NK-92 (cell line): ENCODE results near the gene NFYB.
"Not testable (repeated sequence)": the region's sequence is repeated elsewhere in the genome, so short reads cannot be mapped to it uniquely, and the experiment has no call there.

Experiments
- DNase-seq: peaks from one replicate; lab custom pipeline; 2025; ENCODE audit not compliant: unreplicated experiment; lab: John Stamatoyannopoulos, UW

Gene NFYB

DNA sequence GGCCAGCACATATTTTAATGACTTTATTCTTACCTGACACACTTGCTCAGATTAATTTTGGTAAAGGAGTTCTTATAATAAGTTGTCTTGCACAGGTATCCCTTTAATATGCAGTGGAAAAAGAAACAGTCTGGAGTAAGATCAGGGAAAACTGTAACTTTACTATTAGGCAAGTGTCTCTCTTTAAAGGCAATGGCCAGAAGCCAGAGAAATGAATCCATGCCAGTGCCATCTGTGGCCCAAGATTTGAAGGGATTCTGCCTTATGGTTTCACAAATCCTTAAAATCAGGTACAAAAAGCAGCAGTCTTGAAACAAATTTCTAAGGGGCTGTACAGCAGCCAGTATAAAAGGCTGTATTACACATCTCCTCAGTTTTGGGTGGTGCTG lies 22.4 kb downstream of the NFYB start:
- no peak for DNase-seq

DNA sequence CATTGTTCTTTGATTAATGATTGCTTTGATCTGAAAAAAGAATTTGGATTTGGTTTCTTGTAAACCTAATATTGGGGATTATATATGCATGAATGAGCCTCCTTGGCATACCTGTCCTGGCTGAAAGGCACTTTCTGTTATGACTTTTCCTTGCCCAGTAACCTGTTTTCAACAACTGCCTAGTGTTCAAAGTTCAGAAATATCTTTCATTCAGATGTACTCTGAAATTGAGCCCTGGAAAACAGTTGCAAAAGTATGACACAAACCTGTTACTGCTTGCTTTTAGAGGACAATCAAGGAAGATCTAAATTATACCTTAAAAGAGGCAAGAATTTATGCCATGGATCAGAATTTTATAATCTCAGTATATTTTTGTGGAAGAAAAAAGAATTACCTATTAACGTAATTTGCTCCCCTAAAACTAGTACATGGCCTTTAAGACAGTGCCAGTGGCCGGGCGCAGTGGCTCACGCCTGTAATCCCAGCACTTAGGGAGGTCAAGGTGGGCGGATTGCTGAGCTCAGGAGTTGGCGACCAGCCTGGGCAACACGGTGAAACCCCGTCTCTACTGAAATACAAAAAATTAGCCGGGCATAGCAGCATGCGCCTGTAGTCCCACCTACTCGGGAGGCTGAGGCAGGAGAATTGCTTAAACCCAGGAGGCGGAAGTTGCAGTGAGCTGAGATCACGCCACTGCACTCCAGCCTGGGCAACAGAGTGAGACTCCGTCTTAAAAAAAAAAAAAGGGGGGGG lies 23.0 kb downstream of the NFYB start:
- not testable (repeated sequence) for DNase-seq

DNA sequence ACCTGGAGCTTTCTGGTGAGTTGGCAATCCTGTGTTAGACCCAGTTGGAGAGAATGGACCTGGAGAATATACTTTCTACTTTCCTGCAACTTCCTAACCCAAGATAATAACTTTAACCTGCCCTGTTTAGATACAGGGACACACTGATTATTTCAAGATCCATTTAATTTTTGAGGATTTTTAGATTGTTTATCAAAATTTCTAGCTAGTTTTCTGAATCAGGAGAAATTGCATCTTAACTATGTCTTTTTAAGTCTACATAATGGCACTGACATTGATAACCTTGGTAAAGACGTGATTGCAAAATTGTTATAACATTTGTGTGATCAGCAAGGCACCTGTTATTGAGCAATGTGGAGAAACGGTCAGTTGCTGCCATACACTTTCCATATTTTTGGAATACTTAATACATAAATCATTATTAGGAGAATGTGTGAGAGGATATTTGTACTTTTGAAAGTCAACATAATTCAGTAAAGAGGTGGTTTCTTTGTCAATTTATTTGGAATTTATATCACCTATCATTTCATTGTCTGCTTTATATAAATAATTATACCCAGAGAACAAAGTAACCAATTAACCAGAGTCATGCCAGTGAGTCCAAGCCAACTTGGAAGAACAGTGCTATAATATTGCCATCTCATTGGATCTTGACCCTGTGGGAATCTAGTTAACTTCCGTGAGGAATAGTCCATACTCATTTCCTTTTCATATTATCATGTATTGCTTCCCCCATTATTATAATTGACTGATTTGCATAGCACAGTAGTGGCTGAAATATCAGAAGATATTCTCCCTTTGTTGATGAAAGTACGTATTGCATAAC lies 28.4 kb downstream of the NFYB start:
- no peak for DNase-seq

DNA sequence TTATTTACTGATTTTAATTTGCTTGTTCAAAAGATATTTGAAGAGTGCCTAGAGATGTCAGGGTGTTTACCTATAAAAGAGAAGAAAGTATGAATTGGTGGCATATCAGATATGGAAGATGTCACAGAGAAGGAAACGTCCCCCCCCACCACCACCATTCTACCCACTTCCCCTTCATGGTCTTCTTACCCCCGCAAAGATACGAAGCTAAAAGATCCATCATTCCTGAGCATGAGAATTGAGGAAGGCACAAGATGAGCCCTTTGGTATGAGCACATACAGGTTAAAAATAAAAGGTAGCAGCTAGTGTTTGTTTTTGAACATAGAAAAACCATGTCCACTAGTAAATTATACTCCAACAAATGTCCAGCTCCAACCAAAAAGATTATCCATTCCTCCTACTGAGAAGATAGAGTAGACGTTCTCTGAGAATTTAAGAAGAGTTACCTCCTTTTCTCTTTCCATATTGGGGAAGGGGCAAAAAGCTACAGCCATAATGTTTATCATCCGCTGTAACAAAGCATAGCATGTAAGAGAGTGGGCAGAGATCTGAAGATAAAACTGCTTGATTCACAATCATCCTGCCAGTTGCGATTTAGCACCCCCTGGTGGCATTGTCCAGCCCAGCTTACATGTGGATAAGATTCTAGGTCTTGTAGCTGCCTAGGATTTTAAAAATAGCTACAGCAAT lies 29.1 kb downstream of the NFYB start:
- DNase-seq = peak; percentile 13

DNA sequence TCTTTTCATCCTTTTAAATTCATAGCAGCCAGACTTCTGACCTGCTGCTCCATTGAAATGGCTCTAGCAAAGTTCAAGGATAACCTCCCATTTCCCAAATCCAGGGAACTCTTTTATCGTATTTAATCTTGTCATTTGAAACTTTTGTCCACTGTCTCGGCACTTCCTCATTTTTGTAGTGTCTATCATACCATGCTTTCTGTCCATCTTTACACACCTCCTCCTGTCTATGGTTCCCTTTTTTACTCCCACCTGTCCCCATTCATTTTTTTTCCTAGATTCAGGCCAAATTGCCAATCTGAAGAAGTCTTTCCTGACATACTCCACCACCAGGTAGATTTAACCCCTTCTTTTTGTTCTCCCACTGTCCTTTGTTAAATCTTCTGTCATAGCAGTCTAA lies 31.0 kb downstream of the NFYB start:
- no peak for DNase-seq

DNA sequence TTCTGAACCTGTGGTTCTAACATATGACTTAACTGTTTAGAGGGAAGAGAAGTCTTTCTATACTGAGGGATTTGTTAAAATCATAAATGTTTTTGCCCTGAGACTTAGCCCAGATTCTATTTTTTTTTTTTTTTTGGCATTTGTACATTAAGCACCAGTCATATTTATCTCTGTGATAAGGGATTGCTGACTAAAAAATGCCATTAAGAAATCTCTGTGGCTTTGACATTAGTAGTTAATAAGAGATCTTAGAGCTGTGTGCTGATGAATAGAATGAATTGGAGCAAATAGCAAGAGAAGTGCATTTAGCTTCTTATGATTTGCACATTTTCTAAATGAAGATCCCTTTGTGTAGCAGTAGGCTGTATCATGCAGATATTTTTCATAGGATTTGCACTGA lies 32.5 kb downstream of the NFYB start:
- no peak for DNase-seq

DNA sequence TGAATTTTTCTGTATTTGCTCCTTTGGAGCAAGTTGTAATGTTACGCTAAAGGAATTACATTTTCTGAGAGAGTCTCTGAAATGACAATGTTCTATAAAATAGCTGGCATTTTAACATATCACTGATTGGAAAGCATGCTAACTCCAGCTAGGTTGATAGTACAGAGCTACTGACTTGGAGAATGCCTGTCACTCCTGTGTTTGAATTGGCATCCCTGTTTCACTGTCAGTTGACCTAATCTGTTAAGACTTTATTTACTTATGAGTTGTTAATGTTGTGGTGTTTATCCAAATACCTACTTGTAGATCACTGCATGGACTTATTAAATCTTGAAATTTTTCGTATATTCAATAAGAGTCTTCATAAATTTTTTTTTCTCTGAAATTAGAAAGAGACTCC lies 40.1 kb downstream of the NFYB start:
- DNase-seq = no peak

DNA sequence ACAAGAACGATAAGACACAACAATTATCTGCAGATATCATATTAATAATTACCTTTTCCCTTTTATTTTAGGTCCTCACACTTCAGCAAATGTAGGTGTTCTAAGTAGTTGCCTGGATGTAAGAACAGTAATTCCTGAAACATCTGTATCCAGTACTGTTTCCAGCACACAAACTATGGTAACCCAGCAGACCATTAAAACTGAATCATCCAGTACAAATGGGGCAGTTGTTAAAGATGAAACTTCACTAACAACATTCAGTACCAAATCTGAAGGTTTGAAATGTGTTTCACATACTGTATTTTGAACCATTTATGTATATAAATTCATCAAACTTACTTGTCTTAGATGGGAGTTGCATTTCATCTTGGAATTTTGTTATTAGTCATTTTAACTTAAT lies 42.7 kb downstream of the NFYB start:
- no peak for DNase-seq

DNA sequence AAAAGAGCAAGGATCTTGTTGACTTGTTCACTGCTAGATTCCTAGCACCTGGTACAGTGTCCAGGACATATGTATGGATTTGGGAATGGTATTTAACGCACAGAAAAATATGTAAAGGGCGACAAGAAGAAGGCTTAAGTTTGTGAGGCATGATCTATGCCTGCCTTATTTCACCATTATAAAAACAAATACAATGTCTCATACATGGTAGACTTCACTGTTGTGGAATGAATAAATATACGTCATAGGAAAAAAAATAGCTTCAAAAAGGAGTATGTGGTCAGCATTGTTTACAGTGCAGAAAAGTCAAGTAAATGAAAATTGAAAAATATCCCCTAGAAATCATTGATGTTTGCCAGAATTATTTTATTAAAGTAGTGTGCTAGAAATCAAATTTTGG lies 43.7 kb downstream of the NFYB start:
- no peak for DNase-seq

DNA sequence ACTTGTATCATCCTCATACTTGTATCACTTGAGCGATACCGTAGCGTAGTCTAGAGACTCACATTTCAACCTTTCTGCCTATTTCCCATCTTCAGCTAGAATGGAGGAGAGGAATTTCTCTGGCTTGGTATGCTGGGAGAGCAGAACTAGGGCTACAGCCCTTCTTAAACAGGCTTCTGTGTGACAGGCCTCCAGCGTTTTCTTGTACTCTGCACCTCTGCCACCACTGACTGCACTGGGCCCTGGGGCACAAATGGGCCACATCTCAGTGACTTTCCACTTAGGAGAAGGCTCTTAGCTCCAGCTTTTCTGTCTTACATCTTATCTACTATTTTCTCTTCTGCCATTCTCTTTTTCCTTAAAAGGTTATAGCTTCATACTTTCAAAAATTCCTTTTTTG lies 46.9 kb downstream of the NFYB start:
- no peak for DNase-seq

DNA sequence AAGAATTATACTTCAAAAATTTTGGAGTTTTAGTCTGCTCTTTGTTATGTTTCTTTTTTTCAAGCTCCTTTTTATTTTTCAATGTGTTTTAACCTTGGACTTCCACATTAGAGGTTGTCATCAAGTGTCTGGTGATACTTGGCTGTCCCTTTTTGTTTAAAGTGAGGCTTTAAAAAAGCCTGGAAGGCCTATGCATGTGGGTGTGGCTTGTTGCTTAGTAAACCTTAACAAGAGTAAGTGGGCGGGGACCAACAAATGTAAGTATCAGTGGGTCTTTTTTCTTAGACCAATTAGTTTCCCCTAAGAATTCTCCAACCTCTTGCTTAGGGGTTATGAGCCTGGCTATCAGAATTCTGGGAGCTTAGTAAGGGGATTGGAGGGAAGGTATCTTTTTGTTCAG lies 47.3 kb downstream of the NFYB start:
- no peak for DNase-seq

DNA sequence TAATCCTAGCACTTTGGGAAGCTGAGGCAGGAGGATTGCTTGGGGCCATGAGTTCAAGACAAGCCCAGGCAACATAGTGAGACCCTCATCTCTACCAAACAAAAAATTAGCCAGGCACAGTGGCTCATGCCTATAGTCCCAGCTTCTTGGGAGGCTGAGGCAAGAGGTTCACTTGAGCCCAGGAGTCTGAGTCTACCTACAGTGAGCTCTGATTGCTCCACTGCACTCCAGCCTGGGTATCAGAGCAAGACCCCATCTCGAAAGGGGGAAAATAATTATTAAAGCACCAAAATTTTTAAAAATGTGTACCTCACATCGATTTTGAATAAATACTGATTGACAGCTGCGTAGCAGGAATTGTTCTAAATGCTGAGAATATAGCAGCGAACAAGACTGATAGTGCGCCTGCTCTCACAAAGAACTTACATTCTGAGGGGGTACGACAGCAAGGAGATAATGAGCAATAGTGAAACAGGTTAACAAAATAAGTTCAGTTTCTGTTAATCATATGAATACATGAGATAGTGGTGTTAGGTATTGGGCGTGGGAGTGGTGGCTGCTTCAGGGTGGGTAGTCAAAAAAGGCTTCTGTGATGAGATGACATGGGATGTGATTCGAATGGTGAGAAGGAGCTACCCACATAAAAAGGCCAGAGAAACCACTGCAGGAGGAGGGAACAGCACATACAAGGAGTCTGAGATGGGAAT lies 54.1 kb downstream of the NFYB start:
- DNase-seq = no peak

DNA sequence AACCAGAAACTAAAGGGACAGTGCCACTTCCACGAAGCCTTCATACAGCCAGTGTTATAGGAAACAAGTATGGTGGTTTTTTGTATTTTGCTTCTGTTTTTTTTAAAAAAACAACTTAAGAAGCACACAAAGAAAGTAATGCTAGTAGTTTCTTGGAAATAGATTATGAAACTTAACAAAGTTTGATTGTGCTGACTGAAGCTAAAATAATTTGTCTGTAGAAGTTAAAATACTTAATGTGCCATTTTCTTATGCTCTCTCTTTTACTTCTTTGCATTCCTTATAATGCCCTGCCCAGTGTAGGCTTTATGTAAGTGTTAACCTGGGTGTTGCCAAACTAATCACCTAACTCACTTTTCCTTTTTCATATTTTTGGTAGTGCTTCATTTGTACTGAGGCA lies 57.2 kb downstream of the NFYB start:
- no peak for DNase-seq

DNA sequence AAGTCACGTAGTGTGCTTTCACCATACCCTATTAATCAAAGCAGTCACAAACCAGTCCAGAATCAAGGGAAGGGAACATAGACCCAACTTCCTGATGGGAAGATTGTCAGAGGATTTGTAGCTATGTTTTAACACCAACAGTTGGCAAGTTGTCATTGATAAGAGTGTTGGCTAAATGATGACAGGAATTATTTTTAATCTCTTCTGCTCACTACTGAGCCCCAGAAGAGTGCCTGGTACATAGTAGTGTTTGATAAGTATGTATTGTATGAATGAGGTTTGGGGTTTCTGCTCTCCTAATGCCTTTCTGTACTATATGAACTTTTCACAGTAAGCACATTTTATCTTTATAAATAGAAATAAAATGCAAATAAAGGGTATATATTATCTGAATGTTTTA lies 59.0 kb downstream of the NFYB start:
- DNase-seq = no peak

DNA sequence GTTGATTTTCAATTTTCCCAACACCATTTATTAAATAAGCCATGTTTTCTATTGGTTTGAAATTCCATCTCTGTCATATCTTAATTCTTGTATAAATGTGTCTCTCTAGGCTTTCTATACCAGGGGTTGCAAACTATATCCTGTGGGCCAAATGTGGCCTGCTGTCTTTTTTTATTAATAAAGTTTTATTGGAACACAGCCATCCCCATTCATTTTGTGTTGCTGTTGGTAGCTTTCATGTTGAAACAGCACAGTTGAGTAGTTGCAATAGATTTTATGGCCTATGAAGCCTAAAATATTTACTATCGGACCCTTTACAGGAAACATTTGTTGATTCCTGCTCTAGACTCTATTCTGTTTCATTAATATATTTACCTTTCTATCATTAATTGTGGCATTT lies 64.3 kb downstream of the NFYB start:
- no peak for DNase-seq

DNA sequence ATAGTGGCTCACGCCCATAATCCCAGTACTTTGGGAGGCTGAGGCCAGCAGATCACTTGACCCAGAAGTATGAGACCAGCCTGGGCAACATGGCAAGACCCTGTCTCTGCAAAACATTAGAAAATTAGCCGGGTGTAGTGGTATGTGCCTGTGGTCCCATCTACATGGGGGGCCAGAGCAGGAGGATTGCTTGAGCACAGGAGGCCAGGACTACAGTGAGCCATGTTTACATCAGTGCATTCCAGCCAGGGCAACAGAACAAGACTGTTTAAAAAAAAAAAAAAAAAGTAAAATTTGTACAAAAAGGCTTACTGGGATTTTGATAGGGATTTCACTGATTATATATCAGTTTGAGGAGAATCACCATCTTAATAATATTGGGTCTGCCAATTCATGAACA lies 65.9 kb downstream of the NFYB start:
- DNase-seq = no peak
